LNCaP clone FGC (cell line): Measurements from ENCODE around the gene C11orf21.

Experiments
- DNase-seq: peaks from one replicate; pipeline ENCODE4 v3.0.0-alpha.2; 2011; ENCODE audit warnings: low read depth
- H3K4me3 ChIP-seq: 2 replicates; pipeline ENCODE4 v1.5.1; 2011; ENCODE audit warnings: mild to moderate bottlenecking, low read depth, low read length, control low read depth
- TF ChIP-seq, protein P1 (sequence below): IDR thresholded peaks from 2 replicates; pipeline ENCODE4 v1.5.1; 2012; ENCODE audit warnings: mild to moderate bottlenecking; ENCODE audit not compliant: control insufficient read depth, insufficient read depth; ENCODE audit errors: extremely low read depth

The C11orf21 gene

DNA sequence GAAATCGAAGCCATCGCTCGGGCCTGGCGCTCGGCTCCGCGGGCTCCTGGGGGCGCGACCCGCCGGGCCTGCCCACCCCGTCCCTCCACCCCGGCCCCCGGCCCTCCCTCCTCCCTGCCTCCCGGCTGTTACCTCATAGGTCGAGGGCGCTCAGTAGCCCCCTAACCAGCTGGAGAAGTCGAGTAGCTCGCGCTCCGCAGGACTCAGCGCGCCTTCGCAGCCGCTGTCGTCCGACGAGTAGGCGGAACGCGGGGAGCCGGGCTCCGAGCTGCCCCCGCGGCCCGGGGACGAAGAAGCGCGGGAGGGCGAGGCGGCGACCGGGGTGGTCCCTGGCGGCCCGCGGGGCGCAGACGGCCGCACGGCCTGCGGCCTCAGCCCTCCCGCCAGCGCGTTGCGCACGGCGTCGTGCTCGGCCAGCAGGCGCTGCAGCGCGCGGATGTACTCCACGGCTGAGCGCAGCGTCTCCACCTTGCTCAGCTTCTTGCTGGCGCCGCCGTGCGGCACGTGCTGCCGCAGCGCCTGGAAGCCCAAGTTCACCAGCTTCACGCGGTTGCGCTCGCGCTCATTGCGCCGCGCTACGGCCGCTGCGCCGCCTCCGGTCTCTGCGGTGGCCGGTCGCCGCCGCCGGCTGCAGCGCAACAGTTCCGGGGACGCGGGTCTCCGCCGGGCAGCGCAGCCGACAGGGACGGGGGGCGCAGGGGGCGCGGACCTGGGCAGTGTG is 32.0 kb downstream of the C11orf21 start:
- no peak overlapping the region for H3K4me3 ChIP-seq
- peak; percentile 63 for DNase-seq
- TF ChIP-seq, protein P1, sequence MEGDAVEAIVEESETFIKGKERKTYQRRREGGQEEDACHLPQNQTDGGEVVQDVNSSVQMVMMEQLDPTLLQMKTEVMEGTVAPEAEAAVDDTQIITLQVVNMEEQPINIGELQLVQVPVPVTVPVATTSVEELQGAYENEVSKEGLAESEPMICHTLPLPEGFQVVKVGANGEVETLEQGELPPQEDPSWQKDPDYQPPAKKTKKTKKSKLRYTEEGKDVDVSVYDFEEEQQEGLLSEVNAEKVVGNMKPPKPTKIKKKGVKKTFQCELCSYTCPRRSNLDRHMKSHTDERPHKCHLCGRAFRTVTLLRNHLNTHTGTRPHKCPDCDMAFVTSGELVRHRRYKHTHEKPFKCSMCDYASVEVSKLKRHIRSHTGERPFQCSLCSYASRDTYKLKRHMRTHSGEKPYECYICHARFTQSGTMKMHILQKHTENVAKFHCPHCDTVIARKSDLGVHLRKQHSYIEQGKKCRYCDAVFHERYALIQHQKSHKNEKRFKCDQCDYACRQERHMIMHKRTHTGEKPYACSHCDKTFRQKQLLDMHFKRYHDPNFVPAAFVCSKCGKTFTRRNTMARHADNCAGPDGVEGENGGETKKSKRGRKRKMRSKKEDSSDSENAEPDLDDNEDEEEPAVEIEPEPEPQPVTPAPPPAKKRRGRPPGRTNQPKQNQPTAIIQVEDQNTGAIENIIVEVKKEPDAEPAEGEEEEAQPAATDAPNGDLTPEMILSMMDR = peak; percentile 88

DNA sequence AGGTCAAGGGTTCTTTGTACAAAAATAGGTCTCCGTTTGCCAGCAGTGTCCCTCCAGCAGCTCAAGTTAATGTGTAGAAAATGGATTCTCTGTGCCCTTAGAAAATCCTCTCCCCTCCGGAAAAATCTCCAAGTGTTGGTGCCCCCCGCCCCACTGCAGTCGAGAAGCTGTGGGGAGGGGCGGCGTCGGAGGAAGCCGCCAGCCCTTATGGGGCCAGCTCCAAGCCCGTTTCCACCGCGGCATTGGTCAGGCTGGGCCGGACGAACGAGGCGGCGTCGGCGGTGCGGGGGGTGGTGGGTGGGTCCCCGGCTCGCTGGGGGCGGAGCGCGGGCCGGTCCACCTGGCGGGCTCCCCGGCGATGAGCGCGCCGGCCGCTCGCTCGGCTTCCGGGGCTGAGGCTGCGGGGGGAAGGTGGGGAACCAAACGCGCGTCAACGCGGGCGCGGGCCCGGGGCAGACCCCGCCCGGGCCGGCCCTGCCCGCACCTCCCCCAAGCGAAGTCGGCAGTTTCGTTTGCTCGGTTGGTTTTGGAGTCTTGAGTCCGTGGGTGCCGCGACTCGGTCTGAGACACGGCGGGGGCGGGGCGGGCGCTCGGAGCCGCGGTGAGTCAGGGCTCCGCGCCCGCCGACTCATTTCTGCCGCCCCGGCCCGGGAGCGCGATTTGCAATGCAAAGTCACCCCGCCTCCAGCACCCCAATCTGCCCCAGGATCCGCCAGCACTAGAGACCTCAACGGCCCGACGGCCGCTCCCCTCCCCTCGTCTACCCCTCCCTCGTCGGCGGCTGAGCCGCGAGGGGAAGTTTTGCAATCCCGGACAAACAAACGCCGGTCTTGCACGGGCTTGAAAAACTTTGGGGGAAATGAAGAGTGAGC is 32.8 kb downstream of the C11orf21 start:
- no peak for DNase-seq
- TF ChIP-seq, protein P1 = no peak
- peak overlapping the region; percentile 18; the same call in 1 of the 2 replicates for H3K4me3 ChIP-seq

DNA sequence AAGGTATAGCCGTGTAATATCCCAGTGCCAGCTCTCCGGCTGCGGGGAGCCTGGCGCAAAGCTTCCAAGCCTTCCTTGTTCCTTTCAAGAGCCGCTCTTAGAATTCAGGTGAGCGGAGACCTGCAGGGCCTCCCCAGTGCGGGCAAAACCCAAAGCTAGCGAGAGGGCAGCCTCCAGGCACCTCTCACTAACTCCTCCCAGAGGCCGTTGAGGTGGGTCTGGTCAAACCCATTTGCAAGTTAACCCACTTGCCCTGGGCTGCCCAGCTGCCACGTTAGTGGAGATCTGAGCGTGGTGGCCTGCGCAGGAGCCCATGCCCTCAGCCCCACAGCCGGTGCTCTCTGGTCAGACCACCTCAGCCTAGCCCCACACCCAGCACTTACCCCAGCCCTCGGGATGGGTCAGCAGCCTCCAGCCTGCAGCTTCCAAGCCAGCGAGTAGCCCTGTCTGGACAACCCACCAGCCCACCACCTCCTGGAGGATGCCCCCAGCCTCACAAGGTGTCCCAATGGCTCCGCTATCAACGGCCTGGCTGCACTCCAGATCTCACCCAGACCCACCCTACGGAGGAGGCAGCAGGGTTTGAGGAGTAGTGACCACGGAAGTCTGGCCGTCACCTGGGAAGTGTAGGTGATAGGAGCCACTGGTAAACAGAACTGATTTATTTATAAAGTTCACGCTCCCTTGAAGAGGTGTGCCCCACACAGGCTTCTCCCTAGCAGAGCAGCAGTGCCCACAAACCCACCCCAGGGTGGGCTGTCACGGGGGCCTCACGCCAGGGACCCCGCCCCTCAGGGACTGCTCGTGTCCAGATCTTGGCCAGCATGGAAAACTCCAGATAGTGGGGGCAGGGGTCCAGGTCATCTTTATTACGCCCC is 33.6 kb downstream of the C11orf21 start:
- TF ChIP-seq, protein P1 = no peak
- DNase-seq = no peak
- H3K4me3 ChIP-seq = no peak overlapping the region

DNA sequence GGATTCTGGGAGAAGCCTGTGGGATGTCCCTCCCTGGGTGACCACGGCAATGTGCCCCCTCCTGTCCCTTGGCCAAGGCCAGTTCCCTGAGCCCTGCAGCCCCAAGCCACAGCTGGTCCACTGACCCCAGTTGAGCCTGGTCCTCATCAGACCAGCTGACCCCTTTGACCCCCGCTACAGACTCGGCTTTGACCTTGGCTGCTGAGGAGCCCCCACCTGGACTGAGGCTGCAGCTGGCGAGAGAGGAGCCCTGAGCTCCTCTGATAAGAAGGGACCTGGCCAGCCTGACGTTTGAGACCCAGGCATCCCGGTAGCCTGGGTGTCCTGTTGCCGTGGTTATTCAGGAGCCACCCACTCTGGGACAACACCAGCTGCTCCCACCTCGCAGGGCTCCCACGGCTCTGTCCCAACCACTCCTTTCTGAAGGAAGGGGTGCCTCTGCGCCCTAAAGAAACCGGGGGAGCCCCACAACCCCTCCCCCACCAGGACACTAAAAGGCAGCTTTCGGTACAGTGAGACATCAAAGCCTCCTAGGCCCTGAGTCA is 34.3 kb downstream of the C11orf21 start:
- TF ChIP-seq, protein P1 = no peak
- no peak overlapping the region for H3K4me3 ChIP-seq
- DNase-seq = no peak

DNA sequence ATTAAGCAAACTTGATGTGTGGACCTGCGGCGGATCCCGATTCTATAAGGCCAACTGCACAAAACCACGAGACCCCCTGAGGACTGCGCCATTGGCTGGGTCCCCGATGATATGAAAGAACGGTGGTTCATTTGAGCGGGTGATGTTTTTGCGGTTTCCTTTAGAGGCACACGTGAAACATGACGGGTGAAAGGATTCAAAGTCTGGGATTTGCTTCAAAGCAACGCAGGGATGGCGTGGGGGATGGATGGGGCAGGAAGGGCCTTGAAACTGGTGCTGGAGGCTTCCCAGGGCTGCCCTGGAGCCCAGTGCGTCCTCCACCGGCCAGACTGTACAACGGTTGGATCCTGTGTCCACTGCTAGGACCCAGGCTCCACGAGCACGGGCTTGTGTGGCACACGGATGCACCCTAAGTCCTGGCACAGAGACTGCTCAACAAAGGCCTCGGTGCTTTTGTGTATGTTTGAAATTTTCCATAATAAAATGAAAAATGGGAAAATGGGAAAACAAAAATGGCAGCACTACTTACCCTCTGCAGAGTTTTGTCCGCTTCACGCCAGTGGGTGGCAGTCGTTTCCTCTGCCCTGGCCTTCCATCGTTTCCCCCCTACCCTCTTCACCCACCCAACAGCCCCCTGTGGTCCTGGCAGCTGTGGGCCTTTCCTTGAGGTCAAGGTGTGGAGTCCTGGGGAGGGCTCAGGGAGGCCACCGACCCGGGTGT is 35.0 kb downstream of the C11orf21 start:
- TF ChIP-seq, protein P1 = no peak
- H3K4me3 ChIP-seq = no peak overlapping the region
- DNase-seq = no peak
